OCI-LY7 (cell line): Measurements from ENCODE around the gene ADAR.

ENCODE experiments used
- EZH2phosphoT487 ChIP-seq: fragments of 200-600 bp; sonication (generic); IDR thresholded peaks from 2 replicates; pipeline ENCODE4 v1.6.1; 2018; ENCODE audit warnings: low read depth, borderline replicate concordance, mild to moderate bottlenecking, mixed run types, antibody characterized with exemption, low read length, moderate library complexity, mixed read lengths
- TF ChIP-seq, protein P1 (sequence below): fragments of 200-600 bp; sonication (generic); conservative IDR thresholded peaks from 2 replicates; pipeline ENCODE4 v1.5.1; 2014; ENCODE audit warnings: mild to moderate bottlenecking, antibody characterized with exemption, low read length, moderate library complexity, mixed read lengths

DNA sequence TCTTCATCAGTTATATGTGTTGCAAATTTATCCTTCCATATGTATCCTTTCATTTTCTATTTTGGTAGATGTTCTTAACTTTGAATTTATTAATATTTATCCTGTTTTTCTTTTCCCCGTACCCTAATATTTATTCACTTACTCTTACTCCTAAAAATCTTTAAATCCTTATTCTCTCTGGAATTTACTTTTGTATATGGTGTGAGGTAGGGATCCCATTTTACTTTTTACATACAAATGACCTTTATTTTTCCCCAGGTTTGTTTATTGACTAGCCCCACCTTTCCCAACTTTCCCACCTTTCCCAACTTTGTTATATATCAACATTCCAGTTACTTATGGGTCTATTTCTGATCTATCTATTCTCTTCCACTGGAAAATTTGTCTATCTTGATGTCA lies 21.7 kb upstream of the ADAR start:
- TF ChIP-seq, protein P1, sequence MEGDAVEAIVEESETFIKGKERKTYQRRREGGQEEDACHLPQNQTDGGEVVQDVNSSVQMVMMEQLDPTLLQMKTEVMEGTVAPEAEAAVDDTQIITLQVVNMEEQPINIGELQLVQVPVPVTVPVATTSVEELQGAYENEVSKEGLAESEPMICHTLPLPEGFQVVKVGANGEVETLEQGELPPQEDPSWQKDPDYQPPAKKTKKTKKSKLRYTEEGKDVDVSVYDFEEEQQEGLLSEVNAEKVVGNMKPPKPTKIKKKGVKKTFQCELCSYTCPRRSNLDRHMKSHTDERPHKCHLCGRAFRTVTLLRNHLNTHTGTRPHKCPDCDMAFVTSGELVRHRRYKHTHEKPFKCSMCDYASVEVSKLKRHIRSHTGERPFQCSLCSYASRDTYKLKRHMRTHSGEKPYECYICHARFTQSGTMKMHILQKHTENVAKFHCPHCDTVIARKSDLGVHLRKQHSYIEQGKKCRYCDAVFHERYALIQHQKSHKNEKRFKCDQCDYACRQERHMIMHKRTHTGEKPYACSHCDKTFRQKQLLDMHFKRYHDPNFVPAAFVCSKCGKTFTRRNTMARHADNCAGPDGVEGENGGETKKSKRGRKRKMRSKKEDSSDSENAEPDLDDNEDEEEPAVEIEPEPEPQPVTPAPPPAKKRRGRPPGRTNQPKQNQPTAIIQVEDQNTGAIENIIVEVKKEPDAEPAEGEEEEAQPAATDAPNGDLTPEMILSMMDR = no peak
- TF ChIP-seq EZH2phosphoT487 = no peak
